Activated B cell treated with CpG ODN at 0.5 μM for 24 hours (primary cell): ENCODE results near the gene SLC12A7. TPM values are rescaled to one million over a fixed set of nuclear protein-coding genes. Genes with fewer than 3 reads are reported as not detected.

Experiments
- ATAC-seq: fragments of 200-7000 bp; cut with Tn5 transposase; one replicate; pipeline ENCODE4 v1.10.0; 2021; ENCODE audit warnings: low read depth, mild to moderate bottlenecking, moderate library complexity
- CTCF ChIA-PET: fragments of 350-600 bp; sonication (Branson Sonifier 250); formaldehyde crosslinking; loops from one replicate; lab custom pipeline; 2021; ENCODE audit warnings: antibody characterized with exemption; lab: Charles Lee
- POLR2A ChIA-PET: fragments of 350-600 bp; sonication (Branson Sonifier 250); formaldehyde crosslinking; loops from one replicate; lab custom pipeline; 2021; ENCODE audit warnings: antibody characterized with exemption; lab: Charles Lee
- DNase-seq: peaks from one replicate; pipeline ENCODE4 v3.0.0; 2022
- H3K27ac Mint-ChIP-seq: one replicate; pipeline ENCODE4 v1.8.0; 2020; ENCODE audit warnings: mixed read lengths
- H3K27me3 Mint-ChIP-seq: one replicate; pipeline ENCODE4 v1.8.0; 2021; ENCODE audit warnings: mixed read lengths
- H3K36me3 Mint-ChIP-seq: one replicate; pipeline ENCODE4 v1.8.0; 2021; ENCODE audit warnings: low read depth, mixed read lengths
- H3K4me1 Mint-ChIP-seq: one replicate; pipeline ENCODE4 v1.8.0; 2021; ENCODE audit warnings: mixed read lengths
- H3K4me3 Mint-ChIP-seq: one replicate; pipeline ENCODE4 v1.8.0; 2020; ENCODE audit warnings: mild to moderate bottlenecking, mixed read lengths
- H3K9me3 Mint-ChIP-seq: one replicate; pipeline ENCODE4 v1.8.0; 2020; ENCODE audit warnings: mixed read lengths
- CTCF ChIP-seq: fragments of 200-600 bp; IDR thresholded peaks from one replicate; pipeline ENCODE4 v1.8.0; 2022; ENCODE audit warnings: antibody characterized with exemption, mild to moderate bottlenecking
- intact Hi-C: fragments of 100-400 bp; cut with micrococcal nuclease; formaldehyde crosslinking; loops from one replicate; pipeline ENCODE4 v1.15.1; 2024
- total RNA-seq: library from RNA; stranded (reverse); gene quantifications from 2 replicates; pipeline ENCODE4 v1.2.3, GENCODE V29; 2022

Gene SLC12A7
- total RNA-seq, 1 donor from 2014 or later = 23.3 TPM

DNA sequence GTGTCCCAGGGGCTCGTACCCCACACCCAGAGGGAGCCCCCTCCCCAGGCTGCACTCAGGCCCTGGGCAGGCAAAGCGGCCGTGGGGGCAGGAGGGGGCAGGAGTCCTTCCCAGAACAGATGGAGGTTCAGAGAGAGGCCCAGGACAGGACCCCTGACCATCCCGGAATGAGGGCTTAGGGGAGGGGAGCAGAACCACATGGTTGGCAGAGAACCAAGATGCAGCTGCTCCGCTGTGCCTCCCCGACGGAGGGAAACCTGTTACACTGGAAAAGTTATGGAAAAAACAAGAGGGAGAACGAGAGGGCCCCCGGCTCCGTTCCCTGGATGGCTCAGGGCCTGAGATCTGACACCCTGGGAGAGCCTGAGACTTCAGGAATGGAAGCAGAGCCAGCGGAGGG, 22.7 kb downstream of the SLC12A7 start:
- DNase-seq = no peak
- intact Hi-C loops = no loop called here
- Mint-ChIP-seq H3K4me1 (no peaks in the 10 kb centered on the region), H3K27me3 (no peaks in the 10 kb centered on the region), H3K4me3 (no peak overlapping the region), H3K27ac (no peak overlapping the region), H3K9me3 (no peaks in the 10 kb centered on the region), H3K36me3 (peaks cover 30% of the 10 kb centered on the region)
- no peak for TF ChIP-seq CTCF
- no peak for ATAC-seq
- POLR2A ChIA-PET = no interaction called here
- CTCF ChIA-PET = no interaction called here

- CTCF ChIA-PET = no interaction called here
- Mint-ChIP-seq H3K4me3 (no peak overlapping the region), H3K9me3 (no peaks in the 10 kb centered on the region), H3K27me3 (no peaks in the 10 kb centered on the region), H3K27ac (no peak overlapping the region), H3K4me1 (no peaks in the 10 kb centered on the region), H3K36me3 (peaks cover 30% of the 10 kb centered on the region)
- POLR2A ChIA-PET = no interaction called here
- ATAC-seq (no peak), DNase-seq (no peak)
- TF ChIP-seq CTCF = no peak
- intact Hi-C loops = no loop called here
Observed at GRCh38 chr5:1088726-1089125, 23.1 kb downstream of the SLC12A7 start.

GRCh38 chr5:1088031-1088430, 23.8 kb downstream of the SLC12A7 start:
- no peak overlapping the region for H3K27ac Mint-ChIP-seq
- H3K9me3 Mint-ChIP-seq = no peaks in the 10 kb centered on the region
- no peaks in the 10 kb centered on the region for H3K27me3 Mint-ChIP-seq
- no peak for TF ChIP-seq CTCF
- CTCF ChIA-PET = no interaction called here
- POLR2A ChIA-PET = no interaction called here
- H3K36me3 Mint-ChIP-seq = peaks cover 33% of the 10 kb centered on the region
- DNase-seq (no peak), ATAC-seq (no peak)
- H3K4me3 Mint-ChIP-seq = no peak overlapping the region
- intact Hi-C loops = no loop called here
- no peaks in the 10 kb centered on the region for H3K4me1 Mint-ChIP-seq

DNA sequence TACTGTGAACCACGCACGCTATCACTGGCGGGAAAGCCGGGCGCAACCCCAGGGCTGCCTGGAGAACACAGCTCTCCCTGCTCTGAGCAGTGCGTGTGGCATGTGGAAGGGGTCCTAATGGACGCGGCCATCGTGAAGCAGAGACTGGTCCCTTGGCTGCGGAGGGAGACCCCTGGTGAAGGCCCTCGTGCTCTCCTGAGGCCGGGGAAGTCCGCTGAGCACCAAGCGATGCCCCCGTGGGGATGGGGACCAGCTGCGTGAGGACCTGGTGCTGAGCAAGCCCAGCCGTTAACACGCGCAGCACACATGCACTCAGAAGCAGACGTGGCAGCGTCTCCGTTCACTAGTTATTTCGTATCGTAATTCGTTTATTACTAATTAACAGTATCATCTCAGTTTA, 24.4 kb downstream of the SLC12A7 start:
- DNase-seq (no peak), ATAC-seq (no peak)
- Mint-ChIP-seq H3K36me3 (peaks cover 31% of the 10 kb centered on the region), H3K9me3 (no peaks in the 10 kb centered on the region), H3K4me3 (no peak overlapping the region), H3K4me1 (no peaks in the 10 kb centered on the region), H3K27ac (no peak overlapping the region), H3K27me3 (no peaks in the 10 kb centered on the region)
- ChIA-PET CTCF (no interaction called here), POLR2A (no interaction called here)
- no peak for TF ChIP-seq CTCF
- intact Hi-C loops = no loop called here

GRCh38 chr5:1086871-1087270, 25.0 kb downstream of the SLC12A7 start:
- H3K27me3 Mint-ChIP-seq = no peaks in the 10 kb centered on the region
- no peak overlapping the region for H3K4me3 Mint-ChIP-seq
- DNase-seq = no peak
- CTCF ChIA-PET = interaction anchor here (1.1 kb wide), 1 partner anchor 558 kb away, joined by 3 read pairs; no protein-coding TSS in a partner anchor
- POLR2A ChIA-PET = no interaction called here
- ATAC-seq = no peak
- H3K36me3 Mint-ChIP-seq = peaks cover 27% of the 10 kb centered on the region
- intact Hi-C loops = no loop called here
- H3K9me3 Mint-ChIP-seq = no peaks in the 10 kb centered on the region
- H3K27ac Mint-ChIP-seq = no peak overlapping the region
- no peak for TF ChIP-seq CTCF
- no peaks in the 10 kb centered on the region for H3K4me1 Mint-ChIP-seq
